ENCODE measurements around the gene ERICH6.

DNA sequence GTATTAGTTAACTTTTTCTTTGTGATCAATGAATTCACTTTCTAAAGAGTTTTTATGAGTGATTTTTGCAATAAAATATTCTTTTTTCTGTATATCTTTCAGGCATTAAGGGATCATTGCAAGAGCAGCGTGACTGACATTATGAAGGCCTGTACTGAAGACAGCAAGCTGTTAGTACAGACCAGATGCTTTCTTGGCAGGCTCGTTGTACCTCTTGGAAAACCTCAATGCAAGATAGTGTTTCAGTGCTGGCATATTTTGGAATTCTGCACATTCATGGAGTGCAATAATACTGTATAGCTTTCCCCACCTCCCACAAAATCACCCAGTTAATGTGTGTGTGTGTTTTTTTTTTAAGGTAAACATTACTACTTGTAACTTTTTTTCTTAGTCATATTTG is 76.2 kb downstream of the ERICH6 start:
- TF ChIP-seq, protein P1, sequence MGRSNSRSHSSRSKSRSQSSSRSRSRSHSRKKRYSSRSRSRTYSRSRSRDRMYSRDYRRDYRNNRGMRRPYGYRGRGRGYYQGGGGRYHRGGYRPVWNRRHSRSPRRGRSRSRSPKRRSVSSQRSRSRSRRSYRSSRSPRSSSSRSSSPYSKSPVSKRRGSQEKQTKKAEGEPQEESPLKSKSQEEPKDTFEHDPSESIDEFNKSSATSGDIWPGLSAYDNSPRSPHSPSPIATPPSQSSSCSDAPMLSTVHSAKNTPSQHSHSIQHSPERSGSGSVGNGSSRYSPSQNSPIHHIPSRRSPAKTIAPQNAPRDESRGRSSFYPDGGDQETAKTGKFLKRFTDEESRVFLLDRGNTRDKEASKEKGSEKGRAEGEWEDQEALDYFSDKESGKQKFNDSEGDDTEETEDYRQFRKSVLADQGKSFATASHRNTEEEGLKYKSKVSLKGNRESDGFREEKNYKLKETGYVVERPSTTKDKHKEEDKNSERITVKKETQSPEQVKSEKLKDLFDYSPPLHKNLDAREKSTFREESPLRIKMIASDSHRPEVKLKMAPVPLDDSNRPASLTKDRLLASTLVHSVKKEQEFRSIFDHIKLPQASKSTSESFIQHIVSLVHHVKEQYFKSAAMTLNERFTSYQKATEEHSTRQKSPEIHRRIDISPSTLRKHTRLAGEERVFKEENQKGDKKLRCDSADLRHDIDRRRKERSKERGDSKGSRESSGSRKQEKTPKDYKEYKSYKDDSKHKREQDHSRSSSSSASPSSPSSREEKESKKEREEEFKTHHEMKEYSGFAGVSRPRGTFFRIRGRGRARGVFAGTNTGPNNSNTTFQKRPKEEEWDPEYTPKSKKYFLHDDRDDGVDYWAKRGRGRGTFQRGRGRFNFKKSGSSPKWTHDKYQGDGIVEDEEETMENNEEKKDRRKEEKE (IDR thresholded peaks at IDR 0.05): no peak
- no peak for TF ChIP-seq CEBPB (IDR thresholded peaks at IDR 0.05; ENCODE audit: borderline replicate concordance in 1 of 2, low read depth in 2 of 2, low read length in 2 of 2)
- TF ChIP-seq JUND (IDR thresholded peaks at IDR 0.05; ENCODE audit: low read depth, low read length): no peak
- TF ChIP-seq, protein P2, sequence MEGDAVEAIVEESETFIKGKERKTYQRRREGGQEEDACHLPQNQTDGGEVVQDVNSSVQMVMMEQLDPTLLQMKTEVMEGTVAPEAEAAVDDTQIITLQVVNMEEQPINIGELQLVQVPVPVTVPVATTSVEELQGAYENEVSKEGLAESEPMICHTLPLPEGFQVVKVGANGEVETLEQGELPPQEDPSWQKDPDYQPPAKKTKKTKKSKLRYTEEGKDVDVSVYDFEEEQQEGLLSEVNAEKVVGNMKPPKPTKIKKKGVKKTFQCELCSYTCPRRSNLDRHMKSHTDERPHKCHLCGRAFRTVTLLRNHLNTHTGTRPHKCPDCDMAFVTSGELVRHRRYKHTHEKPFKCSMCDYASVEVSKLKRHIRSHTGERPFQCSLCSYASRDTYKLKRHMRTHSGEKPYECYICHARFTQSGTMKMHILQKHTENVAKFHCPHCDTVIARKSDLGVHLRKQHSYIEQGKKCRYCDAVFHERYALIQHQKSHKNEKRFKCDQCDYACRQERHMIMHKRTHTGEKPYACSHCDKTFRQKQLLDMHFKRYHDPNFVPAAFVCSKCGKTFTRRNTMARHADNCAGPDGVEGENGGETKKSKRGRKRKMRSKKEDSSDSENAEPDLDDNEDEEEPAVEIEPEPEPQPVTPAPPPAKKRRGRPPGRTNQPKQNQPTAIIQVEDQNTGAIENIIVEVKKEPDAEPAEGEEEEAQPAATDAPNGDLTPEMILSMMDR (IDR thresholded peaks at IDR 0.05 in 2 of 3, conservative IDR thresholded peaks at IDR 0.05 in 1 of 3; ENCODE audit: control insufficient read depth in 2 of 3, extremely low read depth in 1 of 3, insufficient read depth in 1 of 3, low read depth in 3 of 3, low read length in 3 of 3): no peak
- no peak for TF ChIP-seq FOXK2 (IDR thresholded peaks at IDR 0.05)
- TF ChIP-seq GABPA (IDR thresholded peaks at IDR 0.05; ENCODE audit: low read depth): no peak
- no peak for TF ChIP-seq ZNF24 (IDR thresholded peaks at IDR 0.05)
- TF ChIP-seq POLR2AphosphoS5 (IDR thresholded peaks at IDR 0.05; ENCODE audit: low read length): no peak
- TF ChIP-seq FOS (IDR thresholded peaks at IDR 0.05; ENCODE audit: borderline replicate concordance, extremely low read depth, insufficient read length): no peak
- no peak for TF ChIP-seq POLR2AphosphoS2 (IDR thresholded peaks at IDR 0.05; ENCODE audit: low read depth, low read length)
- TF ChIP-seq MXI1 (IDR thresholded peaks at IDR 0.05; ENCODE audit: low read depth, low read length): no peak
- no peak for TF ChIP-seq POLR2A (IDR thresholded peaks at IDR 0.05; ENCODE audit: low read depth, low read length)
- TF ChIP-seq TCF7 (IDR thresholded peaks at IDR 0.05; ENCODE audit: borderline replicate concordance): no peak
